ENCODE results near the gene NOS3. TPM values are rescaled to one million over a fixed set of nuclear protein-coding genes. Genes with fewer than 3 reads are reported as not detected.

Gene NOS3
- total RNA-seq, 4 donors from 2014 or later, result 5.2 to 8.1 (median 6.3) TPM

- DNase-seq, result no peak
- Histone ChIP-seq H3K27ac (no peak overlapping the region), H3K36me3 (no peaks in the 10 kb centered on the region), H3K27me3 (no peaks in the 10 kb centered on the region), H3K9me3 (no peaks in the 10 kb centered on the region), H3K4me1 (no peaks in the 10 kb centered on the region), H3K4me3 (replicated peaks in 1 of 3) (peak overlapping the region in 1 of 3 donors; percentile 2)
- WGBS, 2 donors, result 60 to 72% methylated on average over 11 to 18 of the region's 19 CpGs
- intact Hi-C loops (cut with DNase I), result no loop called here
- no peak for TF ChIP-seq POLR2A (IDR thresholded peaks at IDR 0.05)
- no peak for TF ChIP-seq CTCF (IDR thresholded peaks at IDR 0.05)
Observed at GRCh38 chr7:150994838-150995510, 4.2 kb downstream of the NOS3 start.

GRCh38 chr7:150996376-150997074 lies 5.7 kb downstream of the NOS3 start:
- DNase-seq, result no peak
- no peaks in the 10 kb centered on the region for H3K9me3 ChIP-seq
- H3K36me3 ChIP-seq, result no peaks in the 10 kb centered on the region
- WGBS, 2 donors, result 36 to 51% methylated on average over 18 to 20 of the region's 31 CpGs
- no peaks in the 10 kb centered on the region for H3K27me3 ChIP-seq
- intact Hi-C loops (cut with DNase I), result no loop called here
- H3K4me1 ChIP-seq, result no peaks in the 10 kb centered on the region
- TF ChIP-seq POLR2A (IDR thresholded peaks at IDR 0.05) (no peak), CTCF (IDR thresholded peaks at IDR 0.05) (no peak)
- no peak overlapping the region for H3K4me3 ChIP-seq (replicated peaks in 1 of 3)
- no peak overlapping the region for H3K27ac ChIP-seq

GRCh38 chr7:150997075-150997511 lies 6.3 kb downstream of the NOS3 start:
- Histone ChIP-seq H3K36me3 (no peaks in the 10 kb centered on the region), H3K9me3 (no peaks in the 10 kb centered on the region), H3K27me3 (no peaks in the 10 kb centered on the region), H3K4me3 (replicated peaks in 1 of 3) (no peak overlapping the region), H3K27ac (no peak overlapping the region), H3K4me1 (no peaks in the 10 kb centered on the region)
- intact Hi-C loops (cut with DNase I), result no loop called here
- 88 to 92% methylated on average over 8 of the region's 8 CpGs for WGBS, 2 donors
- TF ChIP-seq POLR2A (IDR thresholded peaks at IDR 0.05), result no peak
- TF ChIP-seq CTCF (IDR thresholded peaks at IDR 0.05), result no peak
- DNase-seq, result no peak

- no peaks in the 10 kb centered on the region for H3K27me3 ChIP-seq
- no peak overlapping the region for H3K4me3 ChIP-seq (replicated peaks in 1 of 3)
- H3K27ac ChIP-seq, result no peak overlapping the region
- H3K4me1 ChIP-seq, result no peaks in the 10 kb centered on the region
- H3K9me3 ChIP-seq, result no peaks in the 10 kb centered on the region
- TF ChIP-seq POLR2A (IDR thresholded peaks at IDR 0.05) (no peak), CTCF (IDR thresholded peaks at IDR 0.05) (no peak)
- 85 to 89% methylated on average over 5 of the region's 5 CpGs for WGBS, 2 donors
- intact Hi-C loops (cut with DNase I), result no loop called here
- no peak for DNase-seq
- no peaks in the 10 kb centered on the region for H3K36me3 ChIP-seq
Observed at GRCh38 chr7:150997817-150998216, 7.0 kb downstream of the NOS3 start.

- no peak overlapping the region for H3K4me3 ChIP-seq (replicated peaks in 1 of 3)
- DNase-seq, result no peak
- no peak overlapping the region for H3K27ac ChIP-seq
- H3K4me1 ChIP-seq, result no peaks in the 10 kb centered on the region
- intact Hi-C loops (cut with DNase I), result no loop called here
- H3K36me3 ChIP-seq, result no peaks in the 10 kb centered on the region
- H3K9me3 ChIP-seq, result no peaks in the 10 kb centered on the region
- 87 to 88% methylated on average over 6 to 20 of the region's 20 CpGs for WGBS, 2 donors
- TF ChIP-seq POLR2A (IDR thresholded peaks at IDR 0.05) (no peak), CTCF (IDR thresholded peaks at IDR 0.05) (no peak)
- H3K27me3 ChIP-seq, result no peaks in the 10 kb centered on the region
Observed at GRCh38 chr7:150998341-150998740, 7.5 kb downstream of the NOS3 start.

All from thyroid gland (tissue), 4 donors.